GM18498 (cell line): Measurements from ENCODE around the gene RRP1.

Source experiments
- ATAC-seq: cut with Tn5 transposase; IDR thresholded peaks from one replicate; pipeline ENCODE4 v1.9.1; 2021; ENCODE audit warnings: mild to moderate bottlenecking, moderate library complexity; ENCODE audit not compliant: unreplicated experiment

Gene RRP1

DNA sequence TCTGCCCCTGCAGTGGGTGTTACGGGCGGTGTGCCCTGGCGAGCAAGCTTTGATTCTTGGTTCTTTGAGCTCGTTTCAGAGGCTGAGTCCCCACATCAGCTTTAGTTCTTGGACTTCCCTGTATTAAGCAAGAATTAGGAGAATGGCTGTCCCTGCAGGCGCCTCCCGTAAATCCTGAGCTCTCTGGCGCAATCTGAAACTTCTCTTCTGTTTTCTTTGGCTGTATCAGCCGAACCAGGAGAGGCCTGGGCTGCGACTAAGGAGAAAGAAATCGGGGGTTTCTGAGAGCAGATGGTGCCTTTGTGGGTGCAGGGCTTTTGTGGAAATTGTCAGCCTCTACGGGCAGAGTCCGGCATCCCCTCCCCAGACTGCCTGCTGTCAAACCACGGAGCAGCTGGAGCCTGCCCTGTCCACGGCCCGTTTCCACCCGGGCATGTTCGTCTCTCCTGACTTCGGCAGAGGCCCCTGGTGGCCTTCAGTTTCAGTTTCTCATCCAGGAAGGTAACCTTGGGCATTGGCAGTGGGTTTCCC, 31.2 kb upstream of the RRP1 start:
- no peak for ATAC-seq

DNA sequence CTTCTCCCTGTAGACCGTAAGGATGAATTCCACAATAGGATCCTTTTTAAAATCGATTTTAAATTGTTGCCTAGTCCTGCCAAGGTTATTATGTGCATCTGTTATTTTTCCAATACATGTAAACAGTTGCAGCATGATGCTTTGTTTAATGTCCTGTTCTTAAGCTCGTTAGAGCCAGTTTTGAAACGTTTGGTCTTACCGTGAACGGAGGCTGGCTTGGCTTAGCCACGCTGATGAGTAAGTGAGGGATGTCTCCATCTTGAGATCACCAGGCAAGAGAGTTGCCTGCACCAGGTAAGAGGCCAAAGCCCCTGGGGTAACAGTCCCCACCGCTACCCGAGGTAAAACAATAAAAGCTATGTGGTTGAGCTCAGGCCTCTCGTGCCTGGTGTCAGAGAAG, 30.6 kb upstream of the RRP1 start:
- ATAC-seq = no peak

DNA sequence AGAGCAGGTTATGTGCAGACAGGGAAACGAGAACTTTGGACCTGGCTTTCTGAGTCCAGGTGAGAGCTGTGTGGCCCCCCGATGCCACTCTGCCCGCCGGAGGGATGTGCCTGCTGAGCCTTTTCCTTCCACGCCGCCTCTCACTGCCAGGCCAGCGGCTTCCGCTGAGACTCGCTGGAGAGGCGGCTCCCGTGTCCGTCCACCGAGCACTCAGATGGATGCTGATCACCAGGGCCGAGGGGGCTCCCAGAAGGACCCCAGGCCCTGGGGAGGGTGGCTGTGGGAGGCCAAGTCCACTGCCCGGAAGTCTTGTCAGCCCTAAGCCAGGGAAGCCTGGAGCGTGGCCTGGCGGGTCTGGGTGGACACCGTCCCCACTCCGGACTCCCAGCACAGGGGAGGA, 29.7 kb upstream of the RRP1 start:
- no peak for ATAC-seq

DNA sequence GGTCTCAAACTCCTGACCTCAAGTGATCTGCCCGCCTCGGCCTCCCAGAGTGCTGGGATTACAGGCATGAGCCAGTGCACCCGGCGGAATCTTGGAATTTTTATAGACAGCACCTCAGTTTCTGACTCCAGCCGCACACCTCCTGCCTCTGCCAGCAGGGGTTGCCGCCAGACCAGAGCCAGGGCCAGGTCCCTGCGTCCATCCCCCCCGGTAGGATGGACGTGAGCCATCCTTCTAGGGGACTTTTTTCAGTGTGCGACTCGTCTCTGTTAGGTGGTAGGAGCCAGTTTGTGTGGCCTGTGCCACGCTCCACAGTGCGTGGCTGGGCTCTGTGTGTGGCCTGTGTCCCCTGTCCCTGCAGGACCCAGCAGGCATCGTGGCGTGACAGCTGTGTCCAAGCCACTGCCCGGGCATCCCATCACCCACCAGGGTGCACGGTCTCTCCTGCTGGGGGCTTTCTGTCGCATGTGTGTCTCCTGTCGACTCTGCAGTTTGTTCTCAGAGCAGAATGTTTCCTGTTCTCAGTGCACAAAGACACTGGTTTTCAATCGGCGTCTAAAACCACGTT, 28.9 kb upstream of the RRP1 start:
- no peak for ATAC-seq

DNA sequence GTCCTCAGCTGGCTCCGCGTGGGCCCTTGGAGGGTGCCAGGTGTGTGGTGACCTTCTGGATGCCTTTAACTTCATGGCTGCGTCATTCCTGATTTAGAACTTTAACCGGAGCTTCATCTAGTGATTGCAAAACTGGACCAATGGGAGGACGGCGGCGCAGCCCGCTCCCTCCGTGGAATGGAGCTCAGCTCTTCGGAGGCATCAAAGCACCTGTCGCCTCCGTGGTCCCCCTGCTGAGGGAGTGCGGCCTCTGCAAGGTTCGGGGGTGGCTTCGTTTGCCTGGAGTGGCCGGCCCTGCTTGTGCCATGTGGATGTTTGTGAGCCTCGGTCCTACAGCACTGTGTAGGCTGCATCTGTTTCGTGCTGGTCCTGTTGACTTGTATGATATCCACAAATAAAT, 27.5 kb upstream of the RRP1 start:
- ATAC-seq = no peak

DNA sequence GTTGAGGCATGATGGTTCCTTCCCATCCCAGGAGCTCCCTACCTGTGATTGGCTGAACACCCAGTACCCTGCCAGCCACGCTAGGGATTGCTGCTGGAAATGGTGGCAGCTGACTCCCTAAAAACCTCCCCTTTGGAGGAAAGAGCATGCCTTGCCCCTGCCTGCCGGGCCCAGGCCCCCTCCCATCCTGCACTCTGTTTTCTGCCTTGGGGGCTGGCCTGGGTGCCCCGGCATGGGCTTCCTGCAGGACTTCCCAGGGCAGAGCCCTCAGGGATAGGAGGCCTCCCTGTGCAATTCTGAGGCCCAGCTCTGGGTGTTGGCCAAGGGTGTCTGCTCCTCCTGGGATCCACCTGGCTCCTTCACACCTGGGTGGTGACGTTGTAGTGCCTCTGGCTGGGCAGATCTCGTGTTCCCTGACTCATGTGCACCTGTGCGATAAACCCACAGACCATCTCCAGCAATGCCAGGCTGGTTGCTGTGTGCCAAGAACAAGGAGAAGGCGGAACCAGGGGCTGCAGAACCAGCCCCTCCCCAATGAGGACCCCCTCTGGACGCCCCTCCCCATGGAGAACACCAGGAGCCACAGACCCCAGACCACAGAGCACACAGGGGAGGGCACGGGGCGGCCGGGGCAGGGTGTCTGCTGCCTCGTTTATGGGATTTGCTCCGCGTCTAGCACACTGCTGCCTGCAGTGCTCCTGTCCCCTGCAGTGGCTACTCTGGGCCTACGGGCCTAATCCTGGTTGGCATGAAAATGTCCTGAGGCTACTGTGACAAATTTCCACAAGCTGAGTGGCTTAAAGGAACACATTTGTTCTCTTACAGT, 26.9 kb upstream of the RRP1 start:
- no peak for ATAC-seq

DNA sequence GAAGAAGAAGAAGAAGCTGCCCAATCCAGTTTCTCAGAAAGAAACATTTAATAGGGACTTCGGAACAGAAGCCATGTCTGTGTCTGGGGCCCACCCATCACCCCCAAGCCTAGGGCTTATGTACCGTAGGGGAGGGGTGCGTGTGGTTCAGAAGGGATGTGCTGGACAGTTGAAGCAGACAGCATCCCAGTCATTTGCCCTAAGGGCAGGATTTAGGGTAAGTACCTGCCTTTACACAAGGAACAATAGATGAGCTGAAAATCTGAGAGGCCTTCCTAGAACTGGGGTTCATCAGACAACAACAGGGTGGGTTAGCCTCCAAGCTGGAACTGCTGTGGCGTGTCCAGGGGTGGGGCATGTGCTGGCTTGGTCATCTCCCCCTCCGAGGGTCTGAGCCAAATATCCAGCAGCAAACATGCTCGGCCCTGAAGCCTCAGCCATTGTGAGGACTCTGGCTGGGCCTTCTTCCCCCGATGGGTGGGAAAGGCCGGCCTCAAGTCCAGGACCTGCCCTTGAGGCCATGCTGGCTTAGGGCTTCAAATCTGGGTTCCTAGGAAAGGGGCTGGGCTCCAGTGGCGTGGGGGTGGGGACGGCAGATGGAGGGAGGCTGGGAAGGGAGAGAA, 25.4 kb upstream of the RRP1 start:
- no peak for ATAC-seq

DNA sequence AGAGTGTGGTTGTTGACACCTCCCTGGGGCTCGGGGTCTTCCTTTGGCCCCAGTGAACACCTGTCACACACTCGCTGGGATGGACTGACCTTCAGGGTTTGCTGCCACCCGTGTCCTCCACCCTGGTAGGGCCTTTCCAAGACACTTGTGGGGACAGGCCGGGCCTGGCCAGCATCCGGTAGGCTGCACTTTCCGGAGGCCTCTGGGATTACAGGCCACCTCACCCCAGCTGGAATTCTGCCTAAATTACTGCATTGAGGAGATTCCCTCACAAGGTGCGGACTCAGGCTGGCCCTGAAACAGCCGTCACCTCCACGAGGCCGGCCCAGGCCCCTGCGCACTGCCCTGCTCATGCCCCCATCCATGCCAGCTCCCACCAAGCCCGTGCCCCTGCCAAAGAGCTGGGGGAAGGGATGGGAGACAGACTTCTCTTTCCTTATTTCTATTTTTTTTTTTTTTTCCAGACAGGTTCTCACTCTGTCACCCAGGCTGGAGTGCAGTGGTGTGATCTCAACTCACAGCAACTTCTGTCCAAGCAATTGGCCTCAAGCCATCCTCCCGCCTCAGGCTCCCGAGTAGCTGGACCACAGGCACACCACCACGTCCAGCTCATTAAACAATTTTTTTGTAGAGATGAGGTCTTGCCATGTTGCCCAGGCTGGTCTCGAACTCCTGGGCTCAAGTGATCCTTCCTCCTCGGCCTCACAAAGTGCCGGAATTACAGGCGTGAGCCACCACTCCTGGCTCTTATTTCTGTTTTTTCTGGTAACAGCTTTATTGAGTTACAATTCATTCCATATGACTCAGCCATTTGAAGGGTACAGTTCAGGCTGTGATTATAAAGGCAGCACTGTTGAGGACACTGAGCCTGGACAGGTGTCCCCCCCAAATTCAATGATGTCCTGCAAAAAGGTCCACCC, 24.5 kb upstream of the RRP1 start:
- no peak for ATAC-seq

DNA sequence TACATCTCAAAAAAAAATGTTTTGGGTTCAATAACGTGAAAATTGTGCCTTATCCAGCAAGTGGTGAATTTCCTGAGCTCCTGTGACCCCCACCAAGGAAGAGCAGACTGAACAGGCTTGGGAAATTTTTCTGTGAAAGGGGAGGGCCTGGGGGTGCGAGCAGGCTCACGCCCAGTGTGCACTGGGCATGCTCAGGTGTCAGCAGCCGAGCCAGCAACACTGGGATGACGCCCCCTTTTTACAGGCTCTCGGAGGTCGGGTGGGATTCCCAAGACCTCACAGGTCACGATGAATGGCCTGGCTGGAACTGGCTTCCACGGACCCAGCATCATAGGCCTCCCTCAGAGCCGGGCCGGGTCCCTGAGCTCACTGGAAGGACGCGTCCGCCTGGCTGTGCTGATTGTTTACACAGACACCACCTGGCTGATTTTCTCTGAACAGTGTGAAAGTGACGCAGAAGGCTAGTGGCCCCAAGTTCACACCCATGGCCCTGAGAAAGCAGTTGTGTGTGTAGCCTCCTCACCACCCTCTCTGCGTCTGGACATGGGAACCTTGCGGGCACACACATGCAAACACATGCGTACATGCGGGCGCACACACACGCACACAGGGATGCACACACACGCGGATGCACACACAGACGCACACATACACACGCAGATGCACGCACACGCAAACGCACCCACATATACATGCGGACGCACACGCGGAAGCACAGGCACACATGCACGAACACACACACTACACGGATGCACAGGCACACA, 22.5 kb upstream of the RRP1 start:
- ATAC-seq = no peak

DNA sequence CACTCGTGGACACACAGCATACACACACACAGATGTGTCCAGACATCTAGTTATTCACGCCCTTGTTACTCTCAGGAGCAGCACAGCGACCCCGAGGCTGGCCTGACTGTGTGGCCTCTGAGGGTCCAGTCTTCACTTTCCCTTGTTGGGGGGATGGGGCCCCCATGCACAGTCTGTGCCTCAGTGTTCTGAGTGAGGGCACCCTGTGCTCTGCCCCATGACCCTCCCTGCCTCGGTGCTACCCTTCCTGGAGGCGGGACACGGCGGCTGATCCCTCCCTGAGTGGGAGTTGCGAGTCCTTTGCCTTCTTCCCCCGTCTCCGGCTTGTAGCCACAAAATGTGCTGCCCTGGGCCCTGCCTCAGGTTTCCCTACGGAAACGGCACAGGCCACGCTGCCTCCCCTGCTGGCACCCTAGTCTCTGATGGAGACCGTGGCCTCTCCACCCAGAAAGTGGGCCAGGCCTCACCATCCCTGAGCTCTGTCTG, 21.8 kb upstream of the RRP1 start:
- no peak for ATAC-seq

DNA sequence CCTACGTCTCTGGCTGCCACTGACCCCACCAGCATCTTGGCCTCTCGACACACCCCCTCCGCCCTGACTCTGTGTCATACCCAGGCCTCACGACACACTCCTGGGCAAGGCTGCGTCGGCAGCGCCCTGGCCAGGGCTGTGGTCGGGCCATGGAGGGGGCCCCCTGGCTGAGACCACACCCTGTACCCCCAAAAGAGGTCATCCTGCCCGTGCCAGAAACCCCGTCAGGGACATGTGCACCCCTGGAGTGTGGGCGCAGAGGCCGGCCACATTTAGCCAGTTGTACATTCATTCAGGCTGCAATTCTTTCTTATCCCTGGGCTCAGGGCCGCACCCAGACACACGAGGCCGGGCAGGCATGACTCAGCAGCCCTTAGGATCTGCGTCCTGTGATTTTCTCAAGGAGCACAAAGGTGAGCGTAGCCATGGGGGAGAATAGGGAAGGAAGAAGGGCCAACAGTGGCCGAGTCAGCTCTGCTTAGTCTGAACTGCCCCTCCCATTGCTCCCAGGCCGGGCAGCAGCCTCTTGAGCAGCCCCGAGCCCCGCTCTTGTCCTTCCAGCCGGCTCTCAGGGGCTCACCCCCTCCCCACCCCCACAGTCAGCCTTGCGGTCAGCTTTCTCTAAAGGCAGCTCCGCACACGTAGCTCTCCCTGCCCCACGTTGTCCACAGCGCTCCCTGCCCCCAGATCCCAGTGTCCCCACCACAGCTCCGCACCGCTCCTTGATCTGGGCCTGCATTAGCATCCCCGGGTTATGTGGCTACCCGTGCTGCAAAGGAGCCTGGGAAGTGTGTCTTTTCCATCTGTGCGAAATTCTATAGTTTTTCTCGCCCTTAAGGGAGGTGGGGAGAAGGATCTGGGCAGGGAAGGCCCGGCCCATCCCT, 21.2 kb upstream of the RRP1 start:
- no peak for ATAC-seq

DNA sequence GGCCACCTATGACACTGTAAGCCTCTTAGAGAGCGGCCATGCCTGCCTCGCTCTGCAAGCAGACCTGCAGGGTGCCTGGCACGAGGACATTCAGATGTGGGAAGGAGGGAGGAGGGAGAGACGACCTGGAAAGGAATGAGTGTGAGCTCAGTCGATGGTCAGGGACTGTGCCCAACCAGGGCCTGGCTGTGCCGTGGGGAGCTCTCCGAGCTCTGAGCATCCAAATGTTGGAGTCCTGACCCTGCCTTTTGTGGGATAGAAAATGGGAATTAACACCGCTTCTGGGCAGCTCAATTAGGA, 20.6 kb upstream of the RRP1 start:
- no peak for ATAC-seq

DNA sequence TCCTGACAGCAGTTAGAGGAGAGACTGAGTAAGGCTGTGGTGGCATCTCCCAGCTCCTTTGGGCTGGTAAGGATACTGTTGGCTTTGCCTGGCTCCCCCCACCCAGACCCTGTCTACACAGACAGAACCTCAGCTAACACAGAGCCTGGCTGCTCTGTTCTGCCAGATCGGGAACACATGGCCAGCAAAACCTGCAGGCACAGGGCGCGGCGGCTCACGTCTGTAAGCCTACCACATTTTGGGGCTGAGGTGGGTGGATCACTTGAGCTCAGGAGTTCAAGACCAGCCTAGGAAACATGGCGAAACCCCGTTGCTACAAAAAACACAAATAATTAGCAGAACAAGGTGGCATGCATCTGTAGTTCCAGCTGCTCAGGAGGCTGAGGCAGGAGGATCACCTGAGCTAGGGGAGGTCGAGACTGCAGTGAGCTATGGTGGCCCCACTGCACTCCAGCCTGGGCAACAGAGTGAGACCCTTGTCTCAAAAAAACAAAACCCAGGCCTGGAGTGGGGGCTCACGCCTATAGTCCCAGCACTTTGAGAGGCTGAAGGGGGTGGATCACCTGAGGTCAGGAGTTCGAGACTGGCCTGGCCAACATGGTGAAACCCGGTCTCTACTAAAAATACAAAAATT, 19.9 kb upstream of the RRP1 start:
- no peak for ATAC-seq

DNA sequence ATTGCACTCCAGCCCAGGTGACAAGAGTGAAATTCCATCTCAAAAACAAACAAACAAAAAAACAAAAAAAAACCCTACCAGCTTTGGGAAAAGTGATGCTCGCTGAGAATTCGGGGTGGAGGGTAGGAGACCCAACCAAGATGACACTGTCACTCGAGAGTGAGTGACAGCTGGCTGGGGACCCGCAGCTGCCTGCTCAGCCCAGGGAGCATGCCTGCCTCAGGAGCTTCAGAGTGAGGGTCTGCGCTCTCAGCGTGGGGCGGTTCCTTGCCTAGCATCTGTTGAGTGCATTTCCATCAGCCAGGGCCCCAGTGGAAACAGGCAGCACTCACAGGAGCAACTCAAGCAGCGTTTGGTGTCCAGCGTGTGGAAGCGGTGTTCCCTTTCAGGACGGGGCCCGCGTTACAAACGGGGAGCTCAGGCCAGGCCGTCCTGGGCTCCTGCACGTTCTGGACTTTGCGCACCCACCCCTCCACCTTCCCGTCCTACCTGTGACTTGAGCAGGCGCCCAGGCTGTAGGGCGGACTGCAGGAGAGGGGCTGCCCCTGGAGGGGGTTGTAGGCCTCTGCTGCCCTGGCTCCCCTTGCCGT, 19.2 kb upstream of the RRP1 start:
- no peak for ATAC-seq

DNA sequence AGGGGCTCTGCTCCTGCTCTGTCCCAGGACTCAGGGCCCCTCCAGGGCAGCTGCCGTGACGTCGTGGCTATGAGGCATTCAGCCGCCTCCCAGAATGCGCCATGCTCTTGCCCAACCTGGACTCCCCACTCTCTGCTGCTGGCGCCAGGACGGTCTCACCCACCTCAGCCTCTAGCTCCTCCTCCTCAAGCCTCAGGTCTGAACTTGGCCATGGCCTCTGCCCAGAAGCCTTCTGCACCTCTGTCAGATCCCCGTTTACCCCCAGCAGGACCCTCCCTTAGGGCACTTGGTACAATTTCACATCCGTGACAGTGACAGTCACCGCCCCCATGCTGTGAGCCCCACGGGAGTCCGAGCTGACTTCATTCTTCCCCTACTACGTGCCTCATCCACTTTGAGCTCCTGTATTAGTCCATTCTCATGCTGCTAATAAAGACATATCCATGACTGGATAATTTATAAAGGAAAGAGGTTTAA, 18.1 kb upstream of the RRP1 start:
- ATAC-seq = no peak

DNA sequence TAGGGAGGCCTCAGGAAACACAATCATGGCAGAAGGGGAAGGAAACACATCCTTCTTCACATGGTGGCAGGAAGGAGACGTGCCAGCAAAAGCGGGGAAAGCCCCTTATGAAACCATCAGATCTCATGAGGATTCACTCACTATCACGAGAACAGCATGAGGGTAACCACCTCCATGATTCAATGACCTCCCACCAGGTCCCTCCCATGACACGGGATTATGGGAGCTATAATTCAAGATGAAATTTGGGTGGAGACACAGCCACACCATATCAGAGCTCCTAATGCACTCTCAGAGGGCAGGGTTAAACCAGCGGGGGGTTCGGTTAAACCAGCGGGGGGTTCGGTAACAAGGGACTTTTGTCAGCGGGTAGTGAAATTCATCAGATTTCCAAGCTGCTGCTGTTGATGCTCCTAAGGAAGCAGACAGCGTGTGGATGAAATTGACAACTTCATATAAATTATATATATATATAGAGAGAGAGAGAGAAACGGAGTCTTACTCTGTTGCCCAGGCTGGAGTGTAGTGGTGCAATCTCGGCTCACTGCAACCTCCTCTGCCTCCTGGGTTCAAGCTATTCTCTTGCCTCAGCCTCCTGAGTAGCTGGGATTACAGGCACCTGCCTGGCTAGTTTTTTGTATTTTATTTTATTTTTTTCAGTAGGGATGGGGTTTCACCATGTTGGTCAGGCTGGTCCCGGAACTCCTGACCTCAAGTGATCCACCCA, 17.5 kb upstream of the RRP1 start:
- ATAC-seq = no peak

DNA sequence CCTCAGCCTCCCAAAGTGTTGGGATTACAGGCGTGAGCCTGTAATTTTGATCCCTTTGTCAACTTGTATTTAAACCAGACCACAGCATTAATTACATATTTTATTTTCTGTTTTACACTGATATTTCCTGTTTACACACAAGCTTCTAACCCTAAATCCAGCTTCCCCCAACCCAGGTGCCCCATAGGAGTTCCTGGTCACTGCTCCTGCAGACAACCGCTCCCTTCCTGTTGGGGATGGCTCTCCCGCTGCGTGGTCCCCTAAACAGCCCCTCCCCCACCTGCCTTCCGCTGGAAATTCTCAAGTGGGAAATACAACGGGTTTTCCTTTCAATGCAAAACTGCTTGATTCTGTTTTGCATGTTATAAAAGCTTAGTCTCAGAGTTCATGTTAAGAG, 17.0 kb upstream of the RRP1 start:
- no peak for ATAC-seq

DNA sequence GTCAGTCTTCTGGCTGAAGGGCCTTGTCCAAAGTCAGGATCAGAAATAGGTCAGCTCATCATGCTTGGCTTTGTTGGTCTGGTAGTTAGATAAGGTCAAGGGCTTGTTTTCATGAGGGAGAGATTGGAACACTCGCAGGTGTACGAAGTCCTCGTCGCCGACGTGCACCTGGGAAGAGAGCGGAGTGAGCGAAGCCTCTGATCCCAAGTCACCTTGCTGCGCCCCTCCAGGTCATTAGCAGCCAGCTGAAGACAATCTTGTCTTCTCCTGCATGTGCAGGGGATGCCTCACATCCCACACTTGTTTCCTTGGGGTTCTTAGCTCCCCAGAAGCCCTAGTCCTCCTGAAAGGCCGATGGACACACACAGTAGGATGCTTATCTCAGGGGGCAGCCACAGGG, 15.2 kb upstream of the RRP1 start:
- ATAC-seq = no peak
